ENCODE results near the gene HOXA13.

HOXA13 gene

GRCh38 chr7:27223941-27224575 is 24.2 kb upstream of the HOXA13 start:
- H4K5ac ChIP-seq (ENCODE audit: low read length), result no peak overlapping the region
- no peaks in the 10 kb centered on the region for H3K79me1 ChIP-seq (ENCODE audit: low read length)
- H3K4me3 ChIP-seq (ENCODE audit: low read length), result no peak overlapping the region
- H3K56ac ChIP-seq (ENCODE audit: low read length), result no peak overlapping the region
- no peak overlapping the region for H3K18ac ChIP-seq (ENCODE audit: low read length)
- H3K4me2 ChIP-seq (ENCODE audit: low read length), result no peak overlapping the region
- no peak overlapping the region for H2BK120ac ChIP-seq (ENCODE audit: low read depth, low read length)
- no peak overlapping the region for H3K23ac ChIP-seq (ENCODE audit: low read length)
- no peaks in the 10 kb centered on the region for H3K4me1 ChIP-seq (ENCODE audit: control insufficient read depth, low read depth, low read length)
- no peak for DNase-seq
- H3K27ac ChIP-seq (ENCODE audit: low read depth, low read length), result no peak overlapping the region
- H3K27me3 ChIP-seq (ENCODE audit: insufficient read depth, low read length, poor library complexity), result peaks cover 43% of the 10 kb centered on the region
- H3K9ac ChIP-seq (ENCODE audit: low read length), result no peak overlapping the region
- H3K36me3 ChIP-seq (ENCODE audit: control insufficient read depth, insufficient read depth, low read length), result no peaks in the 10 kb centered on the region
- H2BK15ac ChIP-seq (replicated peaks; ENCODE audit: low read depth), result no peak overlapping the region
- H2BK5ac ChIP-seq (ENCODE audit: low read length), result no peak overlapping the region
- H3K4ac ChIP-seq (ENCODE audit: low read depth, low read length), result no peak overlapping the region
- no peak overlapping the region for H2AK5ac ChIP-seq (ENCODE audit: low read length)
- no peaks in the 10 kb centered on the region for H3K79me2 ChIP-seq (ENCODE audit: control insufficient read depth, insufficient read depth, low read length)
- no peak overlapping the region for H4K8ac ChIP-seq (ENCODE audit: low read depth, low read length)

- Histone ChIP-seq H3K4me2 (ENCODE audit: low read length) (no peak overlapping the region), H3K23ac (ENCODE audit: low read length) (no peak overlapping the region), H4K8ac (ENCODE audit: low read depth, low read length) (no peak overlapping the region), H3K27ac (ENCODE audit: low read depth, low read length) (no peak overlapping the region), H2AK5ac (ENCODE audit: low read length) (no peak overlapping the region), H3K36me3 (ENCODE audit: control insufficient read depth, insufficient read depth, low read length) (no peaks in the 10 kb centered on the region), H2BK120ac (ENCODE audit: low read depth, low read length) (no peak overlapping the region), H3K18ac (ENCODE audit: low read length) (no peak overlapping the region), H3K56ac (ENCODE audit: low read length) (no peak overlapping the region), H3K79me1 (ENCODE audit: low read length) (no peaks in the 10 kb centered on the region), H2BK15ac (replicated peaks; ENCODE audit: low read depth) (no peak overlapping the region), H2BK5ac (ENCODE audit: low read length) (no peak overlapping the region), H3K79me2 (ENCODE audit: control insufficient read depth, insufficient read depth, low read length) (no peaks in the 10 kb centered on the region), H4K5ac (ENCODE audit: low read length) (no peak overlapping the region), H3K9ac (ENCODE audit: low read length) (no peak overlapping the region), H3K4ac (ENCODE audit: low read depth, low read length) (no peak overlapping the region), H3K27me3 (ENCODE audit: insufficient read depth, low read length, poor library complexity) (peaks cover 37% of the 10 kb centered on the region), H3K4me3 (ENCODE audit: low read length) (no peak overlapping the region), H3K4me1 (ENCODE audit: control insufficient read depth, low read depth, low read length) (no peaks in the 10 kb centered on the region)
- DNase-seq, result no peak
- no CpG with 5 or more reads among the region's 3 CpGs for whole genome bisulfite sequencing (ENCODE audit: extremely low coverage, insufficient coverage, low lambda C conversion rate)
Measured at GRCh38 chr7:27221201-27221797, 21.4 kb upstream of the HOXA13 start.

DNA sequence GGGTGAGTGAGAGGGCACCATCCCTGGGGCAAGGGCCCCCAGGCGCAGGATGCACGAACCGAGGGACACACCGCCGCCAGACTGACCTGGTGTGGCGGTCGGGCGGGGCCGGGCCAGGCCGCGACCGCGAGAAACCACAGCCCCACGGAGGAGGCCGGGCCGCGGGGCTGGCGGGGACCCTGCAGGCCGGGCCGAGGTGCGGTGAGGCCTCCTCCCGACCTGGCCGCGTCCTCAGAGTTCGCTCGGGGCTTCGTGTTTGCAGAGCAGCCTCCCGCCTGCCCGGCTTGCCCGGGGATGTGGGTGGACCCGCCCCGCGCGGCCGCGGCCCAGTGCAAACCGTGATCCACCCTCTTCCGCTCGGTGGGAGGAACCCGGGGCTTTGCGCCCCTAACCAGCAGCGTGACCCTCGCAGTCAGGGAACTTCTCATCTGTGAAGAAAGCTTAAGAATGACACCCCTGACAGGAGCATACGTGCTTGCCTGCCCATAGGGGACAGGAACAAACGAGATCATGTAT is 20.6 kb upstream of the HOXA13 start:
- Histone ChIP-seq H2AK5ac (ENCODE audit: low read length) (no peak overlapping the region), H3K36me3 (ENCODE audit: control insufficient read depth, insufficient read depth, low read length) (no peaks in the 10 kb centered on the region), H3K4me1 (ENCODE audit: control insufficient read depth, low read depth, low read length) (no peaks in the 10 kb centered on the region), H3K79me1 (ENCODE audit: low read length) (no peaks in the 10 kb centered on the region), H4K8ac (ENCODE audit: low read depth, low read length) (no peak overlapping the region), H3K18ac (ENCODE audit: low read length) (no peak overlapping the region), H3K4ac (ENCODE audit: low read depth, low read length) (no peak overlapping the region), H3K56ac (ENCODE audit: low read length) (peak overlapping the region; percentile 44), H3K9ac (ENCODE audit: low read length) (no peak overlapping the region), H3K27me3 (ENCODE audit: insufficient read depth, low read length, poor library complexity) (peaks cover 35% of the 10 kb centered on the region), H3K27ac (ENCODE audit: low read depth, low read length) (no peak overlapping the region), H3K4me2 (ENCODE audit: low read length) (no peak overlapping the region), H3K4me3 (ENCODE audit: low read length) (no peak overlapping the region), H3K79me2 (ENCODE audit: control insufficient read depth, insufficient read depth, low read length) (no peaks in the 10 kb centered on the region), H2BK5ac (ENCODE audit: low read length) (no peak overlapping the region), H4K5ac (ENCODE audit: low read length) (no peak overlapping the region), H3K23ac (ENCODE audit: low read length) (no peak overlapping the region), H2BK120ac (ENCODE audit: low read depth, low read length) (no peak overlapping the region), H2BK15ac (replicated peaks; ENCODE audit: low read depth) (no peak overlapping the region)
- no peak for DNase-seq
- no CpG with 5 or more reads among the region's 45 CpGs for WGBS (ENCODE audit: extremely low coverage, insufficient coverage, low lambda C conversion rate)

DNA sequence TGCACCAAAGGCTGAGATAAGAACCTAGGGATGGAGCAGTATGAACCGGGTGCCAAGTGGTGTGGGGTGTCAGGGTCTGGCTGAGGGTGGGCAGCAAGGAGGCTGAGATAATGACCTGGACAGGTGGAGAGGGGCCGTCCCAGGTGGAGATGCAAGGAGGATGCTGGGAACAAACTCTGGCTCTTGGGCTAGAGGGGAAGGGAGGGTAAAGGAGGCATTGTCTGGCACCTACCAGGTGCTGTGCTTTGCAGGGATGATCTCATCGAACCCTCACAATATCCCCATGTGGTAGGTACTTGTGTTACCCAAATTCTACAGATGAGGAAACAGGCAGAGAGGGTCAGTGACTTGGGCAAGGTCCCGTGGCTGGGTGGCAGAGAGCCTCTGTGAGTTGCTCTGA is 19.9 kb upstream of the HOXA13 start:
- H3K4me1 ChIP-seq (ENCODE audit: control insufficient read depth, low read depth, low read length), result no peaks in the 10 kb centered on the region
- no CpG with 5 or more reads among the region's 4 CpGs for WGBS (ENCODE audit: extremely low coverage, insufficient coverage, low lambda C conversion rate)
- H3K4me3 ChIP-seq (ENCODE audit: low read length), result no peak overlapping the region
- no peak overlapping the region for H4K8ac ChIP-seq (ENCODE audit: low read depth, low read length)
- H3K4me2 ChIP-seq (ENCODE audit: low read length), result no peak overlapping the region
- H3K79me1 ChIP-seq (ENCODE audit: low read length), result no peaks in the 10 kb centered on the region
- H3K23ac ChIP-seq (ENCODE audit: low read length), result no peak overlapping the region
- H3K27me3 ChIP-seq (ENCODE audit: insufficient read depth, low read length, poor library complexity), result peaks cover 31% of the 10 kb centered on the region
- no peaks in the 10 kb centered on the region for H3K36me3 ChIP-seq (ENCODE audit: control insufficient read depth, insufficient read depth, low read length)
- H3K79me2 ChIP-seq (ENCODE audit: control insufficient read depth, insufficient read depth, low read length), result no peaks in the 10 kb centered on the region
- no peak overlapping the region for H3K9ac ChIP-seq (ENCODE audit: low read length)
- DNase-seq, result no peak
- H2BK120ac ChIP-seq (ENCODE audit: low read depth, low read length), result no peak overlapping the region
- H4K5ac ChIP-seq (ENCODE audit: low read length), result no peak overlapping the region
- no peak overlapping the region for H3K56ac ChIP-seq (ENCODE audit: low read length)
- no peak overlapping the region for H3K27ac ChIP-seq (ENCODE audit: low read depth, low read length)
- no peak overlapping the region for H2AK5ac ChIP-seq (ENCODE audit: low read length)
- H2BK15ac ChIP-seq (replicated peaks; ENCODE audit: low read depth), result no peak overlapping the region
- no peak overlapping the region for H3K18ac ChIP-seq (ENCODE audit: low read length)
- H3K4ac ChIP-seq (ENCODE audit: low read depth, low read length), result no peak overlapping the region
- no peak overlapping the region for H2BK5ac ChIP-seq (ENCODE audit: low read length)

GRCh38 chr7:27217951-27218350 is 18.1 kb upstream of the HOXA13 start:
- Histone ChIP-seq H3K36me3 (ENCODE audit: control insufficient read depth, insufficient read depth, low read length) (no peaks in the 10 kb centered on the region), H3K79me2 (ENCODE audit: control insufficient read depth, insufficient read depth, low read length) (no peaks in the 10 kb centered on the region), H3K4me3 (ENCODE audit: low read length) (no peak overlapping the region), H3K56ac (ENCODE audit: low read length) (no peak overlapping the region), H4K5ac (ENCODE audit: low read length) (no peak overlapping the region), H3K27me3 (ENCODE audit: insufficient read depth, low read length, poor library complexity) (peaks cover 30% of the 10 kb centered on the region), H3K27ac (ENCODE audit: low read depth, low read length) (no peak overlapping the region), H2BK15ac (replicated peaks; ENCODE audit: low read depth) (no peak overlapping the region), H3K4me2 (ENCODE audit: low read length) (no peak overlapping the region), H2AK5ac (ENCODE audit: low read length) (no peak overlapping the region), H3K18ac (ENCODE audit: low read length) (no peak overlapping the region), H2BK5ac (ENCODE audit: low read length) (no peak overlapping the region), H3K4me1 (ENCODE audit: control insufficient read depth, low read depth, low read length) (peaks cover 2% of the 10 kb centered on the region), H3K4ac (ENCODE audit: low read depth, low read length) (no peak overlapping the region), H3K9ac (ENCODE audit: low read length) (no peak overlapping the region), H4K8ac (ENCODE audit: low read depth, low read length) (no peak overlapping the region), H3K79me1 (ENCODE audit: low read length) (no peaks in the 10 kb centered on the region), H3K23ac (ENCODE audit: low read length) (no peak overlapping the region), H2BK120ac (ENCODE audit: low read depth, low read length) (no peak overlapping the region)
- no peak for DNase-seq

- DNase-seq, result no peak
- Histone ChIP-seq H2AK5ac (ENCODE audit: low read length) (no peak overlapping the region), H3K4me1 (ENCODE audit: control insufficient read depth, low read depth, low read length) (peaks cover 2% of the 10 kb centered on the region), H2BK120ac (ENCODE audit: low read depth, low read length) (no peak overlapping the region), H3K27me3 (ENCODE audit: insufficient read depth, low read length, poor library complexity) (peaks cover 38% of the 10 kb centered on the region), H2BK5ac (ENCODE audit: low read length) (no peak overlapping the region), H3K4me3 (ENCODE audit: low read length) (no peak overlapping the region), H2BK15ac (replicated peaks; ENCODE audit: low read depth) (no peak overlapping the region), H3K4me2 (ENCODE audit: low read length) (no peak overlapping the region), H3K36me3 (ENCODE audit: control insufficient read depth, insufficient read depth, low read length) (no peaks in the 10 kb centered on the region), H3K9ac (ENCODE audit: low read length) (no peak overlapping the region), H3K23ac (ENCODE audit: low read length) (no peak overlapping the region), H3K4ac (ENCODE audit: low read depth, low read length) (no peak overlapping the region), H3K79me2 (ENCODE audit: control insufficient read depth, insufficient read depth, low read length) (no peaks in the 10 kb centered on the region), H3K18ac (ENCODE audit: low read length) (no peak overlapping the region), H3K79me1 (ENCODE audit: low read length) (no peaks in the 10 kb centered on the region), H4K8ac (ENCODE audit: low read depth, low read length) (no peak overlapping the region), H3K56ac (ENCODE audit: low read length) (no peak overlapping the region), H4K5ac (ENCODE audit: low read length) (no peak overlapping the region), H3K27ac (ENCODE audit: low read depth, low read length) (no peak overlapping the region)
- WGBS (ENCODE audit: extremely low coverage, insufficient coverage, low lambda C conversion rate), result no CpG with 5 or more reads among the region's 2 CpGs
Measured at GRCh38 chr7:27215356-27215755, 15.5 kb upstream of the HOXA13 start.
